Activated T-helper 17 cell treated with anti-CD3 and anti-CD28 coated beads, Interleukin-2, amount 50 U/mL, for 72 hours (primary cell): ENCODE measurements around the gene MRPL19. TPM values are rescaled to one million over a fixed set of nuclear protein-coding genes. Genes with fewer than 3 reads are reported as not detected.

Source experiments
- ATAC-seq: fragments of 150-1000 bp; cut with Tn5 transposase; replicated peaks from 2 replicates; pipeline ENCODE4 v1.10.0; 2021; ENCODE audit warnings: mild to moderate bottlenecking, moderate library complexity
- H3K27ac Mint-ChIP-seq: one replicate; pipeline ENCODE4 v1.8.0; 2022; ENCODE audit warnings: mixed read lengths
- H3K27me3 Mint-ChIP-seq: one replicate; pipeline ENCODE4 v1.8.0; 2022; ENCODE audit warnings: mixed read lengths
- H3K36me3 Mint-ChIP-seq: one replicate; pipeline ENCODE4 v1.8.0; 2022; ENCODE audit warnings: low read depth, mild to moderate bottlenecking, mixed read lengths
- H3K4me1 Mint-ChIP-seq: one replicate; pipeline ENCODE4 v1.8.0; 2022; ENCODE audit warnings: mixed read lengths
- H3K4me3 Mint-ChIP-seq: one replicate; pipeline ENCODE4 v1.8.0; 2022; ENCODE audit warnings: mild to moderate bottlenecking, mixed read lengths
- H3K9me3 Mint-ChIP-seq: one replicate; pipeline ENCODE4 v1.8.0; 2022; ENCODE audit warnings: mixed read lengths
- total RNA-seq, 2 donors: library from RNA; stranded (reverse); gene quantifications; one replicate each; pipeline ENCODE4 v1.2.3, GENCODE V29; 2022

Gene MRPL19
- total RNA-seq = 10 to 100 TPM; 37.0 to 69.2 TPM

- peak; percentile 97 for ATAC-seq
- H3K9me3 Mint-ChIP-seq = no peaks in the 10 kb centered on the region
Measured at GRCh38 chr2:75646583-75647425, at the start of gene MRPL19. MRPL19 (plus strand) TSS chr2:75646783; CDS start chr2:75646808, 25 bp downstream.

DNA sequence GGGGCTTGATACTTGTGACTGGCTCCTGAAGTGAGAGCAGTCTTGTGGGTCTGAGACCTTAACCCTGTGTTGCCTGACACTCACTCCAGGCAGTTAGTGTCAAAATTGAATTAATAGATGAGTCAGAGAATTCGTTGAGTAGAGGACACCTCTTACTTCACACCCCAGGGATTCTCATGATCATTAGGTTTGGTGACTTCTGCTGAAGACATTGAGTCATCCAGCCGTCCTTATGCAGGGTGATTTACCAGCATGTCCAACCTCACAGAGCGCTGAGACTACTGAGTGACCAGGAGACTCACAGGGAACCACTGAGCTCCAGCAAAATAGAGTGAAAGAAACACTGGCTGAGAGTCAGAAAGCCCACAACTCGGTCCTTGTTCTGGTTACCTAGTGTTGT is 49.8 kb upstream of the MRPL19 start:
- no peaks in the 10 kb centered on the region for H3K9me3 Mint-ChIP-seq
- H3K4me1 Mint-ChIP-seq = no peaks in the 10 kb centered on the region
- peaks cover 3% of the 10 kb centered on the region for H3K27me3 Mint-ChIP-seq
- H3K36me3 Mint-ChIP-seq = no peaks in the 10 kb centered on the region
- H3K4me3 Mint-ChIP-seq = no peak overlapping the region
- no peak for ATAC-seq
- no peak overlapping the region for H3K27ac Mint-ChIP-seq

More at GRCh38 chr2:75646583-75647425, at the start of gene MRPL19:
- Mint-ChIP-seq H3K36me3 (peaks cover 46% of the 10 kb centered on the region), H3K4me3 (peak within 1 kb of the TSS; percentile 92), H3K27me3 (no peaks in the 10 kb centered on the region), H3K27ac (peak within 1 kb of the TSS; percentile 92), H3K4me1 (no peaks in the 10 kb centered on the region)

DNA sequence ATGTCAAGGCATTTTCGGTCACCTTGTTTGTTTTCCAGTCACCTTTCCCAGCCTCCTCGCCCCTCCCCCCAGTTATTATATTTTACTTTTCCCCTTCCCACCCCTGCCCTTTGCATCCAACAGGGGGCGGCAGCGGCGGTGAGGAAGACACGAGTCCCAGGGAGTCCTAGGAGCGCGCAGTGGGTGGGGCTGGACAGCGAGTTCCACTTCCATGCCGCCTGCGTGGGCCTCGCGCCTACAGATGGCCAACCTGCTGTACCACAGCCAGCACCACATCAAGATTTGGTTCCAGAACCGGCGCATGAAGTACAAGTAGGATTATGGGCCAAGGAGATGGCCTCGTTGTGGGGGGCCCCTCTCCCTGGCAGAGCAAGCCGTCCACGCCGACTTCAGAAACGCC is 48.6 kb upstream of the MRPL19 start:
- ATAC-seq = no peak
- Mint-ChIP-seq H3K36me3 (no peaks in the 10 kb centered on the region), H3K4me3 (no peak overlapping the region), H3K27me3 (peaks cover 10% of the 10 kb centered on the region), H3K27ac (no peak overlapping the region), H3K4me1 (no peaks in the 10 kb centered on the region), H3K9me3 (no peaks in the 10 kb centered on the region)

DNA sequence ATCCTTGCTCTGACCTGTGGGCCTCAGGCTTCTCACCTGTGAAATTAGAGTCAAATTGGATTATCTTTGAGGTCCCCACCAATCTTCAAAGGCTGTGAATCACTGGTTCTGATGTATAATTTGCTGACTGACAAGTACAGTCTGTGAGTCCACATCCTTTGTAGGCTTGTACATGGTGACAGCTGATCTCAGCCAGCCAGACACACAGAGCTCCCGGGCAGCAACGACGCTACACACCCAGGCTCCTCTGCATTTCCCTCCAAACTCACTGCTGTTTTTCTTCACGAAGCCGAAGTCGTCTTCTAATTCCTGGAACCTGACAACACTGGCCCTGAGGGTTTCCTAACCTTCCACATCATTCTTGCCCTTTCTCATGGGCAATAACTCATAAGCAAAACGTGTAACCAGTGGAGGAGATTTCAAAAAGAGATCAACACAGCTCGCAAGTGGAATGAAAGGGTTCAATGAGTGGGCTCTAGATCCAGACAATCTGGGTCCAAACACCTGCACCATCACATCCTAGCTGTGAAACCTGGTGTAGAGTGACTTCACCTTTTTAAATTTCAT is 47.9 kb upstream of the MRPL19 start:
- no peaks in the 10 kb centered on the region for H3K4me1 Mint-ChIP-seq
- no peaks in the 10 kb centered on the region for H3K36me3 Mint-ChIP-seq
- no peak overlapping the region for H3K27ac Mint-ChIP-seq
- no peak for ATAC-seq
- no peak overlapping the region for H3K4me3 Mint-ChIP-seq
- H3K9me3 Mint-ChIP-seq = no peaks in the 10 kb centered on the region
- H3K27me3 Mint-ChIP-seq = peaks cover 15% of the 10 kb centered on the region

GRCh38 chr2:75600461-75601011 is 46.0 kb upstream of the MRPL19 start:
- H3K4me3 Mint-ChIP-seq = no peak overlapping the region
- no peaks in the 10 kb centered on the region for H3K4me1 Mint-ChIP-seq
- H3K9me3 Mint-ChIP-seq = no peaks in the 10 kb centered on the region
- ATAC-seq = no peak
- H3K27me3 Mint-ChIP-seq = peaks cover 25% of the 10 kb centered on the region
- H3K27ac Mint-ChIP-seq = no peak overlapping the region
- H3K36me3 Mint-ChIP-seq = no peaks in the 10 kb centered on the region

DNA sequence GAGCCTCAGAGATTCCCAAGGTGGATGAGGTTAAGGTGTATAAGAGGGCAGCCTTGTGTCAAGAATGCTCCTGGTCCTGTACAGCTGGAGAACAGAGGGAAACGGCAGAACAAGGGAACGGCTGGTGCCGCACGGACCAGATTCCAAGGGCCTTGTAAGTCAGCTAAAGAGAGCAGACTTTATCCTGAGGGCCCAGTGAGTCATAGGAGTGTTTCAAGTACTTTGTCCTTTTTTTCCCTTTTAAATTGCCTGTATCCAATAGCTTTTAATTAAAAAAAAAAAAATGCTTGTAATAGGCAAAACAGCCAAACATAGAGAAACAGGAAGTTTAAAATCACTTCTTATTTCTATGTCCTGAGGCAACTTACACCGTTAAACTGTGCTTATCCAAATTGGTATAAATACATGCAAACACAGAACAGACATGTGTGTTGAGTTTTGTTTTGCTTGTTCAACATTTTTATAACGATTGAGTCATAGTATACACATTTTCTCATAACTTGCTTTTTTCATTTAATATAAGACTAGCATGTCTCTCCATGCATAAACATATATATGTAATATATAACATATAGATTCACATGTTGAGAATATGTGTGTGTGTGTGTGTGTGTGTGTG is 43.8 kb upstream of the MRPL19 start:
- H3K27me3 Mint-ChIP-seq = peaks cover 47% of the 10 kb centered on the region
- no peaks in the 10 kb centered on the region for H3K4me1 Mint-ChIP-seq
- H3K27ac Mint-ChIP-seq = no peak overlapping the region
- H3K36me3 Mint-ChIP-seq = no peaks in the 10 kb centered on the region
- H3K4me3 Mint-ChIP-seq = no peak overlapping the region
- no peak for ATAC-seq
- no peaks in the 10 kb centered on the region for H3K9me3 Mint-ChIP-seq

DNA sequence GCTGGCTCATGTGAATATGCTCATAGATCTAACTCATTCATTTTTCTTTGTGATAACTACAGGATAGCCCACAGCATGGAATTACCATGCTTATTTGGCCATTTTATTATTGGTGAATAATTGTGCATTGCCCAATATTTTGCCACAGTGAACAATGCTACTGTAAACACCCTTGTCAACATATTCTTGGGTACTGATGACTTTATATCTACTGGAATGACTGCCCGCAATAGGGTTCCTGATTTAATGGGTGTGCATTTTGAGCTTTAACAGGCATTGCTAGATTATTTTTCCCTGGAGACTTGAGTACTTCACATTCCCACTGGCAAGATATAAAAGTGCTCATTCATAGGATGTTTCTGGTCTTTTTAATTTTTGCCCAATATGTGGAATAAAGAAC is 43.1 kb upstream of the MRPL19 start:
- Mint-ChIP-seq H3K27me3 (peaks cover 51% of the 10 kb centered on the region), H3K9me3 (no peaks in the 10 kb centered on the region), H3K4me1 (no peaks in the 10 kb centered on the region), H3K36me3 (no peaks in the 10 kb centered on the region), H3K4me3 (no peak overlapping the region), H3K27ac (no peak overlapping the region)
- ATAC-seq = no peak

GRCh38 chr2:75604484-75604883 is 42.1 kb upstream of the MRPL19 start:
- Mint-ChIP-seq H3K36me3 (no peaks in the 10 kb centered on the region), H3K4me3 (no peak overlapping the region), H3K27me3 (peaks cover 52% of the 10 kb centered on the region), H3K27ac (no peak overlapping the region), H3K9me3 (no peaks in the 10 kb centered on the region), H3K4me1 (no peaks in the 10 kb centered on the region)
- no peak for ATAC-seq

DNA sequence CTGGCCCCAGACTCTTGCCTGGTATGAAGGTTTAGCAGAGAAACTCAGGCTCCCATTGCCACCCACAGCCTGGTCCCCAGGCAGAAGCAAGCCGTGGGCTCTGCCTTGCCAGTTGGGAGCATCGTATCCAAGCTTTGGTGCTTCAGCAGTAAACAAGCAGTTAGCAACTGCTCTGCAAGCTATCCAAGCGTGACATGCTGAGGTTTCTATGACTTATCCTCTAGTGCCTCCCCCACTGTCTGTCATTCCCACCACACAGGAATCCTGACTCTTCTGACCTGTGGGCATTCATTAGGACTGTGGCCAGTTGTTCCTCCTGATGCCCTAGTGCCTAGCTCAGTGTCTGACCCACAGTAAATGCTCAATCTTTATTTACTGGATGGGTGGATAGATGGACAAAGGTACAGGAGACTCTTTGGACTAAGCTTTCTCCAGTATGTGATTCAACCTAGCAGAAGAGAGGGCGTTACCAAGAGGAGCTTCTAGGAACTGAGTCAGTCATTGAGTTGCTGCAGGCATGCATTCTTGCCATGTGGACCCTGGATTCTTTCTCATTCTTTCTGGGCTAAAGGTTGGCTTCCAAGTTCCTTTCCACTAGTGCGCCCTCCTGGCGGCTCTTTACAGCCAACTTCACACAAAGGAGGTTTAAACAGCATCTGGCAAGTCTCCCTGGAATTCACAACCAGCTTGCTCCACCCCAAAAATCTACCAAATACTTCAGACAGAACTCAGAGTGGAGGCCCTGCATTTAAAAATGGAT is 40.6 kb upstream of the MRPL19 start:
- no peak overlapping the region for H3K4me3 Mint-ChIP-seq
- H3K4me1 Mint-ChIP-seq = no peaks in the 10 kb centered on the region
- H3K36me3 Mint-ChIP-seq = no peaks in the 10 kb centered on the region
- H3K9me3 Mint-ChIP-seq = no peaks in the 10 kb centered on the region
- ATAC-seq = no peak
- peaks cover 61% of the 10 kb centered on the region for H3K27me3 Mint-ChIP-seq
- no peak overlapping the region for H3K27ac Mint-ChIP-seq

DNA sequence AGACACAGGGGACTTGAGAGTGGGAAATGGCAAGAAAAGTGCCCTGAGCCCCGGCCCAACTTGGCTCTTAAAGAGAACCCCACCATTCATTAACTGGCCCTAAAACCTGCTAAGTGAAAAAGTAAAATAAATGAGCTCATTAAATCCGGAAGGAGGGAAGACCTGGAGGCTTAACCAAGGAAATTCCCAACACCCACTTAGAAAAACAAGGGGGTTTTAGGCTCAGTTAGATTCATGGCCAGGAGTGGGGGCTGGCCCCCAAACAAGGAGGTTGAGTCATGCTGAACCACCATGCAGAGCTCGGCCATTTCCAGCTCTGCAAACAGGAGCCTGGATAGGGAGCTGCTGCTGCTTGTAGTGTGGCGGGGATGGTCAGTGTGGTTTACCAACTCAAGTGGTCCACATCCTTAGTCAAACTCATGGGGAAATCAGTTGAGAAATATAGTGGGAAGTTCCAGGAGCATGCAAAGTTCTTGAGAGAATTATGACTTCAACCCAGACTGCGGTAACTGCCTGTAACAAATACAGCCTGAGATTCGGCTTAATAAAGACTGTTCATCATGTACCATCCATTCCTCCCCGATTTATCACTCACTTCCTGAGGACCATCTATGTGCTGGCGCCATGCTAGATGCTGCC is 39.7 kb upstream of the MRPL19 start:
- Mint-ChIP-seq H3K36me3 (no peaks in the 10 kb centered on the region), H3K4me3 (no peak overlapping the region), H3K27ac (no peak overlapping the region), H3K9me3 (no peaks in the 10 kb centered on the region), H3K27me3 (peaks cover 62% of the 10 kb centered on the region), H3K4me1 (no peaks in the 10 kb centered on the region)
- ATAC-seq = no peak

GRCh38 chr2:75607400-75607798 is 39.2 kb upstream of the MRPL19 start:
- peaks cover 63% of the 10 kb centered on the region for H3K27me3 Mint-ChIP-seq
- ATAC-seq = no peak
- H3K4me3 Mint-ChIP-seq = no peak overlapping the region
- no peaks in the 10 kb centered on the region for H3K9me3 Mint-ChIP-seq
- H3K27ac Mint-ChIP-seq = no peak overlapping the region
- H3K4me1 Mint-ChIP-seq = no peaks in the 10 kb centered on the region
- no peaks in the 10 kb centered on the region for H3K36me3 Mint-ChIP-seq

- ATAC-seq = no peak
- Mint-ChIP-seq H3K27me3 (peaks cover 65% of the 10 kb centered on the region), H3K36me3 (no peaks in the 10 kb centered on the region), H3K4me1 (no peaks in the 10 kb centered on the region), H3K4me3 (no peak overlapping the region), H3K27ac (no peak overlapping the region), H3K9me3 (no peaks in the 10 kb centered on the region)
Measured at GRCh38 chr2:75607988-75608683, 38.4 kb upstream of the MRPL19 start.

- ATAC-seq = peak; percentile 62
- Mint-ChIP-seq H3K9me3 (no peaks in the 10 kb centered on the region), H3K27me3 (peaks cover 61% of the 10 kb centered on the region), H3K4me1 (no peaks in the 10 kb centered on the region), H3K36me3 (no peaks in the 10 kb centered on the region), H3K4me3 (no peak overlapping the region), H3K27ac (no peak overlapping the region)
Measured at GRCh38 chr2:75608684-75609333, 37.8 kb upstream of the MRPL19 start.
